Measurements from ENCODE around the gene RTKN2.

The RTKN2 gene

GRCh38 chr10:62188021-62188616 is 80.5 kb downstream of the RTKN2 start:
- Histone ChIP-seq H3K79me2 (ENCODE audit: low read length) (no peaks in the 10 kb centered on the region), H3K4me2 (ENCODE audit: low read depth, low read length) (no peak overlapping the region), H3K9ac (ENCODE audit: low read length) (no peak overlapping the region), H3K4me3 (ENCODE audit: low read length) (no peak overlapping the region), H3K9me3 (replicated peaks; ENCODE audit: insufficient read depth, low read length) (no peaks in the 10 kb centered on the region), H3K27me3 (replicated peaks; ENCODE audit: insufficient read depth, low read length) (no peaks in the 10 kb centered on the region), H3K27ac (ENCODE audit: low read length) (no peak overlapping the region), H2AFZ (ENCODE audit: low read length) (no peak overlapping the region), H3K4me1 (ENCODE audit: low read length) (peaks cover 16% of the 10 kb centered on the region), H3K9me2 (replicated peaks; ENCODE audit: insufficient read depth, low read length) (no peaks in the 10 kb centered on the region), H3K36me3 (replicated peaks; ENCODE audit: insufficient read depth, low read length) (no peaks in the 10 kb centered on the region), H4K20me1 (ENCODE audit: insufficient read depth, low read length) (no peaks in the 10 kb centered on the region), H3F3A (ENCODE audit: insufficient read depth, low read length) (peaks cover 12% of the 10 kb centered on the region)
- DNase-seq = no peak
- TF ChIP-seq EZH2phosphoT487 (IDR thresholded peaks at IDR 0.05; ENCODE audit: low read length) (no peak), EZH2 (optimal IDR thresholded peaks at IDR 0.05; ENCODE audit: low read depth, low read length) (no peak), CTCF (IDR thresholded peaks at IDR 0.05; ENCODE audit: low read length) (no peak)

GRCh38 chr10:62186999-62187675 is 81.5 kb downstream of the RTKN2 start:
- Histone ChIP-seq H3K79me2 (ENCODE audit: low read length) (no peaks in the 10 kb centered on the region), H3K9me2 (replicated peaks; ENCODE audit: insufficient read depth, low read length) (no peaks in the 10 kb centered on the region), H3F3A (ENCODE audit: insufficient read depth, low read length) (peaks cover 15% of the 10 kb centered on the region), H3K4me2 (ENCODE audit: low read depth, low read length) (no peak overlapping the region), H3K27ac (ENCODE audit: low read length) (no peak overlapping the region), H3K4me1 (ENCODE audit: low read length) (peaks cover 23% of the 10 kb centered on the region), H2AFZ (ENCODE audit: low read length) (no peak overlapping the region), H3K4me3 (ENCODE audit: low read length) (no peak overlapping the region), H3K36me3 (replicated peaks; ENCODE audit: insufficient read depth, low read length) (no peaks in the 10 kb centered on the region), H4K20me1 (ENCODE audit: insufficient read depth, low read length) (no peaks in the 10 kb centered on the region), H3K9me3 (replicated peaks; ENCODE audit: insufficient read depth, low read length) (no peaks in the 10 kb centered on the region), H3K27me3 (replicated peaks; ENCODE audit: insufficient read depth, low read length) (no peaks in the 10 kb centered on the region), H3K9ac (ENCODE audit: low read length) (no peak overlapping the region)
- TF ChIP-seq EZH2phosphoT487 (IDR thresholded peaks at IDR 0.05; ENCODE audit: low read length) = no peak
- TF ChIP-seq EZH2 (optimal IDR thresholded peaks at IDR 0.05; ENCODE audit: low read depth, low read length) = no peak
- TF ChIP-seq CTCF (IDR thresholded peaks at IDR 0.05; ENCODE audit: low read length) = no peak
- DNase-seq = no peak

- no peak overlapping the region for H3K4me2 ChIP-seq (ENCODE audit: low read depth, low read length)
- no peak overlapping the region for H3K9ac ChIP-seq (ENCODE audit: low read length)
- TF ChIP-seq EZH2phosphoT487 (IDR thresholded peaks at IDR 0.05; ENCODE audit: low read length) (no peak), EZH2 (optimal IDR thresholded peaks at IDR 0.05; ENCODE audit: low read depth, low read length) (no peak), CTCF (IDR thresholded peaks at IDR 0.05; ENCODE audit: low read length) (no peak)
- H4K20me1 ChIP-seq (ENCODE audit: insufficient read depth, low read length) = no peaks in the 10 kb centered on the region
- H3K9me3 ChIP-seq (replicated peaks; ENCODE audit: insufficient read depth, low read length) = no peaks in the 10 kb centered on the region
- H3K27me3 ChIP-seq (replicated peaks; ENCODE audit: insufficient read depth, low read length) = no peaks in the 10 kb centered on the region
- H3K4me3 ChIP-seq (ENCODE audit: low read length) = no peak overlapping the region
- no peak overlapping the region for H3K27ac ChIP-seq (ENCODE audit: low read length)
- H3K36me3 ChIP-seq (replicated peaks; ENCODE audit: insufficient read depth, low read length) = no peaks in the 10 kb centered on the region
- H3K9me2 ChIP-seq (replicated peaks; ENCODE audit: insufficient read depth, low read length) = no peaks in the 10 kb centered on the region
- DNase-seq = no peak
- H3F3A ChIP-seq (ENCODE audit: insufficient read depth, low read length) = peaks cover 15% of the 10 kb centered on the region
- no peak overlapping the region for H2AFZ ChIP-seq (ENCODE audit: low read length)
- no peaks in the 10 kb centered on the region for H3K79me2 ChIP-seq (ENCODE audit: low read length)
- H3K4me1 ChIP-seq (ENCODE audit: low read length) = peaks cover 23% of the 10 kb centered on the region
These were observed 82.5 kb downstream of the RTKN2 start for GRCh38 chr10:62185919-62186692.

All from MM.1S (cell line).